ENCODE measurements around the gene SACM1L.

SACM1L gene

DNA sequence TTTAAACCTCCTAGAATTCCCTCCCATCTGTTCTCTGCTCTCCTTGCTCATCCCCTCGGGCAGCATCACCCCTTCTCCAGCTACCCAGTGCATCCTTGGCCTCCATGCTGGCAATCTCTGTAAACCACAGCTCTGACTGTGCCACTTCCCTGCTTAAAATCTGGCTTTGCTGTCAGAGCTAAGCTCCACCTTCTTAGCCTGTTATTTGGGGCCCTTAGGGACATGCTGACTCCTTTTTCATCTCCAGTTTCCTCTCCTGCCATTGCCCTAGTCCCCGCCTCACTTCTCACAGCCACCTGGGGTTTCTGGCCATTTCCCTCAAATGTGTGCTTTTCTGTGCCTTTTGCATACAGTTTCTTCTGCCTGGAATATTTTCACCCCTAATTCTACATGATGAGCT lies 101.4 kb downstream of the SACM1L start:
- H3K4me3 ChIP-seq (ENCODE audit: low read depth, low read length), result no peak overlapping the region
- TF ChIP-seq, protein P1, sequence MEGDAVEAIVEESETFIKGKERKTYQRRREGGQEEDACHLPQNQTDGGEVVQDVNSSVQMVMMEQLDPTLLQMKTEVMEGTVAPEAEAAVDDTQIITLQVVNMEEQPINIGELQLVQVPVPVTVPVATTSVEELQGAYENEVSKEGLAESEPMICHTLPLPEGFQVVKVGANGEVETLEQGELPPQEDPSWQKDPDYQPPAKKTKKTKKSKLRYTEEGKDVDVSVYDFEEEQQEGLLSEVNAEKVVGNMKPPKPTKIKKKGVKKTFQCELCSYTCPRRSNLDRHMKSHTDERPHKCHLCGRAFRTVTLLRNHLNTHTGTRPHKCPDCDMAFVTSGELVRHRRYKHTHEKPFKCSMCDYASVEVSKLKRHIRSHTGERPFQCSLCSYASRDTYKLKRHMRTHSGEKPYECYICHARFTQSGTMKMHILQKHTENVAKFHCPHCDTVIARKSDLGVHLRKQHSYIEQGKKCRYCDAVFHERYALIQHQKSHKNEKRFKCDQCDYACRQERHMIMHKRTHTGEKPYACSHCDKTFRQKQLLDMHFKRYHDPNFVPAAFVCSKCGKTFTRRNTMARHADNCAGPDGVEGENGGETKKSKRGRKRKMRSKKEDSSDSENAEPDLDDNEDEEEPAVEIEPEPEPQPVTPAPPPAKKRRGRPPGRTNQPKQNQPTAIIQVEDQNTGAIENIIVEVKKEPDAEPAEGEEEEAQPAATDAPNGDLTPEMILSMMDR (IDR thresholded peaks at IDR 0.05; ENCODE audit: low read depth, low read length), result no peak

DNA sequence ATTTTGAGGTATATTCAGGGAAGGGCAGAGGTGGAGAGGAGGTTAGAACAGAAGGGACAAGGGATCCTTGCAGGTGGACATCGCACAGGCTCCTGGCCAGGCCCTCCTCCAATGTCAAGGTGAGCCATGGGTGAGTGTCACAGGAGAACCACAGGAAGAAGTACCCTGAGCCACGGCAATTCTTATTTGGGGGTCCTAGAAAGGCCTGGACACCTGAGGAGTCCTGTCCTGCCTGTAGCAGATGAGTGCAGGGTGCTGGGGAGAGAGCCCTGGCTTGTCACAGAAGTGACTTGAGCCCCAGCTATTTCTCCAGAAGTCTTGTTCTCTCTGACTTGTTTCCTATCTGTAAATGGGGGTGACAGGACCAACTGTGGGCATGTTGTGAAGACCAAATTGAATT lies 102.8 kb downstream of the SACM1L start:
- H3K4me3 ChIP-seq (ENCODE audit: low read depth, low read length), result no peak overlapping the region
- TF ChIP-seq, protein P1 (IDR thresholded peaks at IDR 0.05; ENCODE audit: low read depth, low read length), result no peak

GRCh38 chr3:45792516-45793172 lies 103.4 kb downstream of the SACM1L start:
- H3K4me3 ChIP-seq (ENCODE audit: low read depth, low read length), result no peak overlapping the region

DNA sequence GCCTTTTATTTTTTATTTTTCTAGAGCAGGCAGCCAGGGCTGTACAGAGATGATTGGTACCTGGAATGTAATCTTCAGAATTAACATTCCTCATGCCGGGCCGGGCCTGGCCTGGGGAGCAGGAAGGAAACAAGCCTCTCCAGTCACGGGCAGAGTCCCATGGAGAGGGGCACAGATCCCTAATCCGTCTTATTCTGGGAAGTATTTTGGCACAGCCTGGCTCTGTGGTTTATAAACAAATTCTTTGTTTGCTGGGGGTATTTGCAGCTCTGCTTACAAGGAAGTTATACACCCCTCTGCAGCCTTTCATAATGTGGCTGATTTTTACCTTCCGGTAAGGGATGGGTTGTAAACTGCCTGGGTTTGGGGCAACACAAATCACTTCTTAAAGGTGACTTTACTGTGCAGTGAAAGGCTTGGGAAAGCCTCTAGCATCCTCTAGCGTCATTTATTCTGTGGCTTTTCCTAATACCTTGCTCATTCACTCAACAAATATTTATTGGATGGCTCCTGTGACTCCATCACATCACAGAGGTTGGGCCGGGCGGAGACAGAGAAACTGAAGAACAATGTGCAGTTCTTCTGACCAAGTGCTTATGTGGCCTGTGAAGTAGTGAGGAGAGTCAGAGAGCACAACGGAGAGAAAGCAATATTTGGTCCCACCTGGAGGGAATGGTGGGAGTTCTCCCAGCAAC lies 104.4 kb downstream of the SACM1L start:
- H3K4me3 ChIP-seq (ENCODE audit: low read depth, low read length), result no peak overlapping the region
- TF ChIP-seq, protein P1 (IDR thresholded peaks at IDR 0.05; ENCODE audit: low read depth, low read length), result no peak

More at GRCh38 chr3:45792516-45793172, 103.4 kb downstream of the SACM1L start:
- TF ChIP-seq, protein P1 (IDR thresholded peaks at IDR 0.05; ENCODE audit: low read depth, low read length), result no peak

- H3K4me3 ChIP-seq (ENCODE audit: low read depth, low read length), result no peak overlapping the region
- TF ChIP-seq, protein P1 (IDR thresholded peaks at IDR 0.05; ENCODE audit: low read depth, low read length), result no peak
These were observed 105.0 kb downstream of the SACM1L start for GRCh38 chr3:45794177-45794560.

DNA sequence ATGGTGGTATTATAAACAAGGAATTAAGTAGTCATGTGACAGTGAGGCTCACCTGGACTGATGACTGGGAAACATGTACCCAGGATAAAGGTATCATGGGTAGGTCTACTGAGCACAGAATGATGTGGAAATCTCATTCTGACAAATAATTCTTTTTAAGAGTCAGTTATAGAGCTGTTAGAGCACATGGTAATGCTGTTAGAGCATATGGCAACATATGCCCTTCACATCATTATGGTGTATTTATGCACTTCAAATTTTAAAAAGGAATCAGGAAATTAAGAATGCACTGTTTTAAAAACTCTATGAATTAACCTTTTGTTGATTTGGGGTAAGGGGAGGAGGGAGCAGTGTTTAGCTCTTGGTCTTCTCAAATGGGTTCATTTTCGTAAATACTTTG lies 105.5 kb downstream of the SACM1L start:
- no peak overlapping the region for H3K4me3 ChIP-seq (ENCODE audit: low read depth, low read length)
- TF ChIP-seq, protein P1 (IDR thresholded peaks at IDR 0.05; ENCODE audit: low read depth, low read length), result no peak
